ENCODE measurements around the gene KRTAP4-12.
A peak's percentile ranks its signal among the peaks of the same experiment; 100 is the strongest.
"Not testable (repeated sequence)": the region's sequence is repeated elsewhere in the genome, so short reads cannot be mapped to it uniquely, and the experiment has no call there.

KRTAP4-12 gene

GRCh38 chr17:41125064-41125463 lies 1.1 kb upstream of the KRTAP4-12 start:
- no peak for DNase-seq (ENCODE audit: low read depth)

GRCh38 chr17:41123292-41123990 lies 541 bp downstream of the KRTAP4-12 start:
- not testable (repeated sequence) for DNase-seq (ENCODE audit: low read depth)

- DNase-seq (ENCODE audit: low read depth) = no peak
Measured at GRCh38 chr17:41121742-41122141, 2.2 kb downstream of the KRTAP4-12 start.

- not testable (repeated sequence) for DNase-seq (ENCODE audit: low read depth)
Measured at GRCh38 chr17:41119696-41120690, 4.0 kb downstream of the KRTAP4-12 start.

GRCh38 chr17:41118721-41119120 lies 5.3 kb downstream of the KRTAP4-12 start:
- DNase-seq (ENCODE audit: low read depth) = no peak

- DNase-seq (ENCODE audit: low read depth) = not testable (repeated sequence)
Measured at GRCh38 chr17:41117846-41118386, 6.1 kb downstream of the KRTAP4-12 start, which contains the start of gene KRTAP4-11. KRTAP4-11 (minus strand) TSS chr17:41118373; CDS start chr17:41118315, 58 bp downstream.

GRCh38 chr17:41116297-41116696 lies 7.7 kb downstream of the KRTAP4-12 start:
- DNase-seq (ENCODE audit: low read depth) = no peak

- DNase-seq (ENCODE audit: low read depth) = no peak
Measured at GRCh38 chr17:41111151-41111885, 12.7 kb downstream of the KRTAP4-12 start.

GRCh38 chr17:41108728-41109386 lies 15.1 kb downstream of the KRTAP4-12 start:
- not testable (repeated sequence) for DNase-seq (ENCODE audit: low read depth)

GRCh38 chr17:41107941-41108450 lies 16.0 kb downstream of the KRTAP4-12 start:
- DNase-seq (ENCODE audit: low read depth) = no peak

- not testable (repeated sequence) for DNase-seq (ENCODE audit: low read depth)
Measured at GRCh38 chr17:41105347-41105746, 18.6 kb downstream of the KRTAP4-12 start, which contains the start of gene KRTAP4-9. KRTAP4-9 (plus strand) TSS chr17:41105389; CDS start chr17:41105389, 0 bp downstream.

- not testable (repeated sequence) for DNase-seq (ENCODE audit: low read depth)
Measured at GRCh38 chr17:41104386-41105038, 19.5 kb downstream of the KRTAP4-12 start.

GRCh38 chr17:41103896-41104295 lies 20.1 kb downstream of the KRTAP4-12 start:
- no peak for DNase-seq (ENCODE audit: low read depth)

GRCh38 chr17:41101586-41102259 lies 22.3 kb downstream of the KRTAP4-12 start, which contains the start of gene KRTAP4-16:
KRTAP4-16 (minus strand) TSS chr17:41102209; CDS start chr17:41102209, 0 bp downstream.
- DNase-seq (ENCODE audit: low read depth) = no peak

GRCh38 chr17:41099682-41100480 lies 24.1 kb downstream of the KRTAP4-12 start:
- DNase-seq (ENCODE audit: low read depth) = peak; percentile 35

- peak; percentile 18 for DNase-seq (ENCODE audit: low read depth)
Measured at GRCh38 chr17:41098481-41098880, 25.5 kb downstream of the KRTAP4-12 start.

GRCh38 chr17:41098042-41098441 lies 25.9 kb downstream of the KRTAP4-12 start, which contains the start of gene KRTAP4-8:
KRTAP4-8 (minus strand) TSS chr17:41098142; CDS start chr17:41098084, 58 bp downstream.
- DNase-seq (ENCODE audit: low read depth) = no peak

- no peak for DNase-seq (ENCODE audit: low read depth)
Measured at GRCh38 chr17:41096055-41096454, 27.9 kb downstream of the KRTAP4-12 start.
